T-cell (primary cell): ENCODE measurements around the gene ITPK1. TPM values are rescaled to one million over a fixed set of nuclear protein-coding genes. Genes with fewer than 3 reads are reported as not detected.

Source experiments
- ATAC-seq, 4 experiments: fragments of 200-7000 bp in 3 of 4; fragments of 150-1000 bp in 1 of 4; cut with Tn5 transposase; replicated peaks in 1 of 4; 1 replicate in 3 of 4; 2 replicates in 1 of 4; pipeline ENCODE4 v1.10.0; 2021; ENCODE audit warnings: moderate library complexity in 3 of 4, mild to moderate bottlenecking in 2 of 4, moderate number of reproducible peaks in 1 of 4
- CTCF ChIA-PET, 2 donors: fragments of 300-600 bp; sonication (Branson Sonifier 250); formaldehyde crosslinking; loops; one replicate each; lab custom pipeline; 2022; ENCODE audit warnings: antibody characterized with exemption in 2 of 2; lab: Charles Lee
- POLR2A ChIA-PET, 2 donors: fragments of 300-600 bp; sonication (Branson Sonifier 250); formaldehyde crosslinking; loops; one replicate each; lab custom pipeline; 2022; ENCODE audit warnings: antibody characterized with exemption in 2 of 2; lab: Charles Lee
- DNase-seq, 35 experiments: peaks; one replicate each; pipeline versions ENCODE4 v3.0.0 to v3.0.0-alpha.2; 2013 to 2023
- H3K27ac ChIP-seq: one replicate; pipeline ENCODE4 v1.5.1; 2013; ENCODE audit warnings: low read length
- H3K27me3 ChIP-seq, 2 experiments: replicated peaks in 1 of 2; 1 replicate in 1 of 2; 2 replicates in 1 of 2; pipeline versions ENCODE4 v1.6.1 to v1.7.0; 2013; ENCODE audit warnings: low read length in 1 of 2, mixed read lengths in 1 of 2; ENCODE audit not compliant: control insufficient read depth in 2 of 2, insufficient read depth in 2 of 2; ENCODE audit errors: extremely low read depth in 1 of 2
- H3K36me3 ChIP-seq, 2 donors: 1 replicate in 1 of 2; 2 replicates in 1 of 2; pipeline versions ENCODE4 v1.6.1 to v1.7.0; 2013; ENCODE audit warnings: low read length in 1 of 2; ENCODE audit not compliant: control insufficient read depth in 2 of 2, insufficient read depth in 1 of 2; ENCODE audit errors: extremely low read depth in 1 of 2
- H3K4me1 ChIP-seq, 2 experiments: 1 replicate in 1 of 2; 2 replicates in 1 of 2; pipeline versions ENCODE4 v1.6.1 to v1.7.0; 2013; ENCODE audit warnings: low read length in 2 of 2, mixed read lengths in 1 of 2; ENCODE audit not compliant: insufficient read depth in 2 of 2, control insufficient read depth in 1 of 2; ENCODE audit errors: extremely low read depth in 1 of 2
- H3K4me3 ChIP-seq, 2 donors: 1 replicate in 1 of 2; 2 replicates in 1 of 2; pipeline versions ENCODE4 v1.5.1 to v1.7.0; 2013; ENCODE audit warnings: mild to moderate bottlenecking in 2 of 2, low read length in 1 of 2, moderate library complexity in 1 of 2; ENCODE audit not compliant: control insufficient read depth in 1 of 2; ENCODE audit errors: extremely low read depth in 1 of 2
- H3K9me3 ChIP-seq: 2 replicates; pipeline ENCODE4 v1.7.0; 2013
- H3K27ac Mint-ChIP-seq, 2 donors: one replicate each; pipeline ENCODE4 v1.8.0; 2020 to 2021; ENCODE audit warnings: mild to moderate bottlenecking in 2 of 2, mixed read lengths in 2 of 2
- H3K27me3 Mint-ChIP-seq, 2 donors: one replicate each; pipeline ENCODE4 v1.8.0; 2021 to 2022; ENCODE audit warnings: mixed read lengths in 2 of 2
- H3K36me3 Mint-ChIP-seq: one replicate; pipeline ENCODE4 v1.8.0; 2021; ENCODE audit warnings: mixed read lengths
- H3K4me1 Mint-ChIP-seq, 3 donors: one replicate each; pipeline ENCODE4 v1.8.0; 2020 to 2022; ENCODE audit warnings: mixed read lengths in 3 of 3, mild to moderate bottlenecking in 1 of 3
- H3K4me3 Mint-ChIP-seq, 3 donors: one replicate each; pipeline ENCODE4 v1.8.0; 2020 to 2022; ENCODE audit warnings: mild to moderate bottlenecking in 3 of 3, mixed read lengths in 3 of 3, moderate library complexity in 3 of 3
- H3K9me3 Mint-ChIP-seq, 3 donors: one replicate each; pipeline ENCODE4 v1.8.0; 2020 to 2022; ENCODE audit warnings: mixed read lengths in 3 of 3
- WGBS: methylation state at CpG from one replicate; pipeline ENCODE4 v1.1.5; 2013; ENCODE audit warnings: missing lambda C conversion rate; ENCODE audit not compliant: insufficient coverage; 5-methylcytosine and 5-hydroxymethylcytosine counted together
- total RNA-seq, 35 experiments: library from RNA in 6 of 35; stranded (reverse) in 6 of 35; fragments of 120-200 nt in 1 of 35; gene quantifications; one replicate each; pipeline versions ENCODE4 v1.2.1 to v1.2.4 and lab custom pipeline; 2013 to 2026

Gene ITPK1
- total RNA-seq, 5 donors from 2014 or later (not counting 1 experiment from before 2014, with no cell fraction given) = 28.0 to 43.0 (median 39.5) TPM

GRCh38 chr14:92890830-92891588, 224.7 kb downstream of the ITPK1 start:
- CTCF ChIA-PET = interaction anchor here in 1 of 2 donors (0.6 kb wide), 1 partner anchor 182 kb away, joined by 3 read pairs; no protein-coding TSS in a partner anchor
- no peak overlapping the region for H3K4me3 ChIP-seq
- WGBS = no CpG with 5 or more reads among the region's 7 CpGs
- no peak overlapping the region for H3K27ac ChIP-seq
- peaks cover 0 to 5% (median 5%) of the 10 kb centered on the region in 3 donors for H3K4me1 Mint-ChIP-seq
- POLR2A ChIA-PET = no interaction called here
- H3K9me3 ChIP-seq = no peaks in the 10 kb centered on the region
- ATAC-seq (peak in 1 of 4 experiments; percentile 31), DNase-seq (no peak)
- peaks cover 0 to 23% of the 10 kb centered on the region in 2 experiments for H3K27me3 ChIP-seq
- H3K36me3 ChIP-seq = no peaks in the 10 kb centered on the region
- no peak overlapping the region for H3K4me3 Mint-ChIP-seq
- H3K9me3 Mint-ChIP-seq = peaks cover 10 to 22% (median 12%) of the 10 kb centered on the region in 3 donors
- H3K27me3 Mint-ChIP-seq = peaks cover 0 to 27% of the 10 kb centered on the region in 2 donors
- H3K4me1 ChIP-seq = no peaks in the 10 kb centered on the region
- H3K36me3 Mint-ChIP-seq = no peaks in the 10 kb centered on the region
- H3K27ac Mint-ChIP-seq = no peak overlapping the region

GRCh38 chr14:92888896-92889295, 226.8 kb downstream of the ITPK1 start:
- DNase-seq (no peak), ATAC-seq (no peak)
- no peaks in the 10 kb centered on the region for H3K36me3 Mint-ChIP-seq
- no peak overlapping the region for H3K4me3 ChIP-seq
- H3K9me3 Mint-ChIP-seq = peaks cover 6 to 22% (median 12%) of the 10 kb centered on the region in 3 donors
- peaks cover 0 to 28% of the 10 kb centered on the region in 2 experiments for H3K27me3 ChIP-seq
- ChIA-PET CTCF (no interaction called here), POLR2A (no interaction called here)
- H3K36me3 ChIP-seq = no peaks in the 10 kb centered on the region
- H3K27ac ChIP-seq = no peak overlapping the region
- no peaks in the 10 kb centered on the region for H3K4me1 ChIP-seq
- no peak overlapping the region for H3K27ac Mint-ChIP-seq
- H3K4me3 Mint-ChIP-seq = no peak overlapping the region
- peaks cover 6 to 32% of the 10 kb centered on the region in 2 donors for H3K27me3 Mint-ChIP-seq
- no peaks in the 10 kb centered on the region for H3K9me3 ChIP-seq
- peaks cover 0 to 5% (median 5%) of the 10 kb centered on the region in 3 donors for H3K4me1 Mint-ChIP-seq

- CTCF ChIA-PET = no interaction called here
- ATAC-seq (no peak), DNase-seq (no peak)
- H3K4me3 Mint-ChIP-seq = no peak overlapping the region
- H3K4me1 ChIP-seq = no peaks in the 10 kb centered on the region
- H3K36me3 ChIP-seq = no peaks in the 10 kb centered on the region
- H3K27ac ChIP-seq = no peak overlapping the region
- H3K36me3 Mint-ChIP-seq = no peaks in the 10 kb centered on the region
- no peak overlapping the region for H3K4me3 ChIP-seq
- no peaks in the 10 kb centered on the region for H3K9me3 ChIP-seq
- no CpG with 5 or more reads among the region's 1 CpG for WGBS
- H3K4me1 Mint-ChIP-seq = peaks cover 0 to 5% (median 5%) of the 10 kb centered on the region in 3 donors
- H3K27me3 Mint-ChIP-seq = peaks cover 6 to 28% of the 10 kb centered on the region in 2 donors
- peaks cover 0 to 13% (median 0%) of the 10 kb centered on the region in 3 donors for H3K9me3 Mint-ChIP-seq
- no peak overlapping the region for H3K27ac Mint-ChIP-seq
- peaks cover 0 to 28% of the 10 kb centered on the region in 2 experiments for H3K27me3 ChIP-seq
- POLR2A ChIA-PET = no interaction called here
Observed at GRCh38 chr14:92887157-92887556, 228.6 kb downstream of the ITPK1 start.

Other genes starting within 250 kb of the ITPK1 start
- under 1 TPM in 1 of 5 donors, not detected in 4; 0.18 TPM for gene CHGA, start 192.8 kb downstream of the ITPK1 start, total RNA-seq
- 10 to 100 TPM; 45.1 to 96.8 (median 47.9) TPM for gene MOAP1, start 69.0 kb upstream of the ITPK1 start, total RNA-seq
- gene LYSET, start 69.4 kb upstream of the ITPK1 start, total RNA-seq = 10 to 100 TPM in 4 of 5 donors, 1 to 10 TPM in 1; 7.9 to 16.9 (median 14.8) TPM
- 10 to 100 TPM in 2 of 5 donors, 1 to 10 TPM in 3; 4.3 to 11.4 (median 9.2) TPM for gene GON7, start 91.1 kb upstream of the ITPK1 start, total RNA-seq
- gene UBR7, start 91.3 kb upstream of the ITPK1 start, total RNA-seq = 10 to 100 TPM; 12.0 to 16.9 (median 14.7) TPM
- gene BTBD7, start 217.1 kb upstream of the ITPK1 start, total RNA-seq = 10 to 100 TPM; 21.6 to 26.1 (median 26.0) TPM
- not detected for gene COX8C, start 231.3 kb upstream of the ITPK1 start, total RNA-seq